IMR-90 (cell line): ENCODE data around the gene KIFAP3. TPM values are rescaled to one million over a fixed set of nuclear protein-coding genes. Genes with fewer than 3 reads are reported as not detected.
"Not testable (repeated sequence)": the region's sequence is repeated elsewhere in the genome, so short reads cannot be mapped to it uniquely, and the experiment has no call there.

Experiments
- ATAC-seq: fragments of 200-7000 bp; cut with Tn5 transposase; 2 replicates; pipeline ENCODE4 v1.9.1; 2020; ENCODE audit warnings: low read depth, mild to moderate bottlenecking, moderate library complexity
- BruUV-seq: library from RNA; stranded (reverse); fragments of 400-500 nt; replicated peaks from 2 replicates; lab custom pipeline; 2021; lab: Mats Ljungman, UMichigan
- CTCF ChIA-PET: fragments of 300-600 bp; formaldehyde crosslinking; extraction: SDS; loops from one replicate; lab custom pipeline; 2021; ENCODE audit warnings: antibody characterized with exemption; lab: Yijun Ruan, JAX
- POLR2A ChIA-PET: fragments of 300-600 bp; sonication (Branson Sonifier 250); formaldehyde crosslinking; loops from one replicate; lab custom pipeline; 2022; ENCODE audit warnings: antibody characterized with exemption; ENCODE audit not compliant: unreplicated experiment; lab: Charles Lee
- DNase-seq: peaks from one replicate; pipeline ENCODE4 v3.0.0; 2013
- H2AFZ ChIP-seq: replicated peaks from 2 replicates; pipeline ENCODE3; 2013; ENCODE audit warnings: low read length, mild to moderate bottlenecking; ENCODE audit not compliant: poor library complexity
- H2AK5ac ChIP-seq: 2 replicates; pipeline ENCODE4 v1.6.1; 2013; ENCODE audit warnings: low read depth, low read length, inconsistent platforms
- H2AK9ac ChIP-seq: replicated peaks from 2 replicates; pipeline ENCODE3; 2013; ENCODE audit warnings: mild to moderate bottlenecking, low read depth, low read length, moderate library complexity; ENCODE audit not compliant: poor library complexity
- H2BK120ac ChIP-seq: 2 replicates; pipeline ENCODE4 v1.6.1; 2013; ENCODE audit warnings: low read depth, low read length, inconsistent platforms
- H2BK15ac ChIP-seq: 3 replicates; pipeline ENCODE4 v1.6.1; 2013; ENCODE audit warnings: low read depth, low read length, inconsistent platforms
- H2BK20ac ChIP-seq: 2 replicates; pipeline ENCODE4 v1.6.1; 2013; ENCODE audit warnings: low read depth, mild to moderate bottlenecking, inconsistent platforms, low read length, moderate library complexity
- H2BK5ac ChIP-seq: 2 replicates; pipeline ENCODE4 v1.6.1; 2013; ENCODE audit warnings: mild to moderate bottlenecking, low read depth, low read length, inconsistent platforms; ENCODE audit not compliant: poor library complexity, severe bottlenecking
- H3K14ac ChIP-seq: replicated peaks from 2 replicates; pipeline ENCODE4 v1.6.1; 2013; ENCODE audit warnings: low read depth, low read length, inconsistent platforms
- H3K18ac ChIP-seq: 2 replicates; pipeline ENCODE4 v1.6.1; 2013; ENCODE audit warnings: low read depth, low read length, control low read depth
- H3K23ac ChIP-seq: 2 replicates; pipeline ENCODE4 v1.6.1; 2013; ENCODE audit warnings: low read depth, low read length, inconsistent platforms
- H3K27ac ChIP-seq: 2 replicates; pipeline ENCODE4 v1.5.1; 2013; ENCODE audit warnings: mild to moderate bottlenecking, control low read depth, low read length; ENCODE audit not compliant: insufficient read depth
- H3K27me3 ChIP-seq: 2 replicates; pipeline ENCODE4 v1.6.1; 2013; ENCODE audit warnings: low read length; ENCODE audit not compliant: control insufficient read depth, insufficient read depth
- H3K36me3 ChIP-seq: 2 replicates; pipeline ENCODE4 v1.6.1; 2013; ENCODE audit warnings: low read length, mixed read lengths; ENCODE audit not compliant: control insufficient read depth, insufficient read depth
- H3K4ac ChIP-seq: 2 replicates; pipeline ENCODE4 v1.6.1; 2013; ENCODE audit warnings: low read depth, low read length, inconsistent platforms
- H3K4me1 ChIP-seq: 2 replicates; pipeline ENCODE4 v1.6.1; 2013; ENCODE audit warnings: low read length, mixed read lengths; ENCODE audit not compliant: control insufficient read depth, insufficient read depth
- H3K4me2 ChIP-seq: 2 replicates; pipeline ENCODE4 v1.6.1; 2013; ENCODE audit warnings: low read depth, mild to moderate bottlenecking, control low read depth, low read length, moderate library complexity
- H3K4me3 ChIP-seq: 2 replicates; pipeline ENCODE4 v1.5.1; 2013; ENCODE audit warnings: low read depth, mild to moderate bottlenecking, control low read depth, low read length, moderate library complexity; ENCODE audit not compliant: insufficient read depth
- H3K56ac ChIP-seq: 2 replicates; pipeline ENCODE4 v1.6.1; 2013; ENCODE audit warnings: low read length, inconsistent platforms; ENCODE audit not compliant: insufficient read depth; ENCODE audit errors: extremely low read depth
- H3K79me1 ChIP-seq, 2 experiments: 2 replicates each; pipeline ENCODE4 v1.6.1; 2013; ENCODE audit warnings: low read length in 2 of 2, inconsistent platforms in 1 of 2, low read depth in 1 of 2
- H3K9ac ChIP-seq: 2 replicates; pipeline ENCODE4 v1.6.1; 2013; ENCODE audit warnings: low read depth, low read length, control low read depth
- H3K9me1 ChIP-seq: 2 replicates; pipeline ENCODE4 v1.6.1; 2013; ENCODE audit warnings: low read length, inconsistent platforms; ENCODE audit not compliant: insufficient read depth
- H3K9me3 ChIP-seq: 2 replicates; pipeline ENCODE4 v1.6.1; 2013; ENCODE audit warnings: low read length; ENCODE audit not compliant: control insufficient read depth, insufficient read depth
- H4K20me1 ChIP-seq: 2 replicates; pipeline ENCODE4 v1.6.1; 2013; ENCODE audit warnings: low read length, inconsistent platforms; ENCODE audit not compliant: insufficient read depth
- H4K5ac ChIP-seq: 2 replicates; pipeline ENCODE4 v1.6.1; 2013; ENCODE audit warnings: mild to moderate bottlenecking, low read depth, low read length, control low read depth
- H4K8ac ChIP-seq, 2 experiments: 2 replicates each; pipeline ENCODE4 v1.6.1; 2013; ENCODE audit warnings: low read depth in 2 of 2, low read length in 2 of 2, control low read depth in 1 of 2, inconsistent platforms in 1 of 2
- H4K91ac ChIP-seq: 2 replicates; pipeline ENCODE4 v1.6.1; 2013; ENCODE audit warnings: low read depth, low read length, inconsistent platforms; ENCODE audit not compliant: insufficient read depth
- WGBS, 2 experiments: methylation state at CpG; one replicate each; pipeline versions ENCODE4 v1.1.5 to v1.1.7; 2013; ENCODE audit warnings: missing lambda C conversion rate in 2 of 2; ENCODE audit not compliant: insufficient read length in 1 of 2; ENCODE audit errors: extremely low coverage in 2 of 2; 5-methylcytosine and 5-hydroxymethylcytosine counted together
- dilution Hi-C: fragments of 300-500 bp; cut with HindIII; formaldehyde crosslinking; loops from one replicate; pipeline ENCODE4 v1.14.3; 2018; ENCODE audit warnings: low sequenced_read_pairs; ENCODE audit not compliant: unreplicated experiment
- in situ Hi-C: fragments of 300-500 bp; cut with MboI; formaldehyde crosslinking; loops from 3 replicates; pipeline ENCODE4 v1.14.3; 2019; ENCODE audit warnings: low sequenced_read_pairs, inconsistent platforms, mixed read lengths
- intact Hi-C: fragments of 100-400 bp; cut with micrococcal nuclease; formaldehyde crosslinking; loops from 2 replicates; pipeline ENCODE4 v1.10.0; 2022
- polyA plus RNA-seq, 3 experiments: library from polyadenylated mRNA; depleted of rRNA; stranded (reverse); fragments of >200 nt; gene quantifications; 2 replicates each; pipeline ENCODE4 v1.2.3, GENCODE V29; 2012; ENCODE audit warnings: low replicate concordance in 1 of 3
- total RNA-seq: library from RNA; depleted of rRNA; stranded (reverse); fragments of >200 nt; gene quantifications from 2 replicates; pipeline ENCODE4 v1.2.3, GENCODE V29; 2012

The KIFAP3 gene
- total and polyA plus RNA-seq, 2 of the 4 experiments (the other 2 are of a cell fraction): 10.5 to 10.9 TPM

- H2AK9ac ChIP-seq, H3K56ac ChIP-seq, H4K20me1 ChIP-seq, H3K18ac ChIP-seq, BruUV-seq, H3K27me3 ChIP-seq, H3K4me3 ChIP-seq, H4K8ac ChIP-seq, H3K4me2 ChIP-seq, H2AK5ac ChIP-seq, H2BK5ac ChIP-seq, POLR2A ChIA-PET, dilution Hi-C loops, ATAC-seq, H3K9me1 ChIP-seq, H3K4me1 ChIP-seq, H3K9ac ChIP-seq, H3K4ac ChIP-seq, H2BK120ac ChIP-seq, H3K36me3 ChIP-seq, H3K27ac ChIP-seq, H3K14ac ChIP-seq, DNase-seq, intact Hi-C loops, H4K5ac ChIP-seq, CTCF ChIA-PET, H3K9me3 ChIP-seq, H2BK15ac ChIP-seq, H4K91ac ChIP-seq, H3K23ac ChIP-seq, H2BK20ac ChIP-seq, in situ Hi-C loops, H2AFZ ChIP-seq: not testable (repeated sequence)
- H3K79me1 ChIP-seq: peaks cover 0 to 14% of the 10 kb centered on the region in 2 experiments; a peak in 2 of 4 replicates
- WGBS, 2 experiments: 83% methylated on average over 2 of the region's 5 CpGs; no CpG with 5 or more reads in 1 of the 2 experiments
Measured at GRCh38 chr1:170076952-170077351, 2.5 kb upstream of the KIFAP3 start.
